GM11168 (cell line): ENCODE data around the gene GPC5.
"Not testable (repeated sequence)": the region's sequence is repeated elsewhere in the genome, so short reads cannot be mapped to it uniquely, and the experiment has no call there.

ENCODE experiments used
- in situ Hi-C: fragments of 300-500 bp; cut with MboI; formaldehyde crosslinking; loops from one replicate; pipeline ENCODE4 v1.12.0; 2022; ENCODE audit warnings: low sequenced_read_pairs; ENCODE audit not compliant: unreplicated experiment

The GPC5 gene

GRCh38 chr13:92265408-92265807 is 867.0 kb downstream of the GPC5 start:
- in situ Hi-C loops = no loop called here

- in situ Hi-C loops = no loop called here
These were observed 872.6 kb downstream of the GPC5 start for GRCh38 chr13:92270990-92271389.

- in situ Hi-C loops = no loop called here
These were observed 873.8 kb downstream of the GPC5 start for GRCh38 chr13:92272177-92272576.

GRCh38 chr13:92280986-92281385 is 882.6 kb downstream of the GPC5 start:
- in situ Hi-C loops = not testable (repeated sequence)

GRCh38 chr13:92290718-92291307 is 892.4 kb downstream of the GPC5 start:
- in situ Hi-C loops = not testable (repeated sequence)

- in situ Hi-C loops = not testable (repeated sequence)
These were observed 896.1 kb downstream of the GPC5 start for GRCh38 chr13:92294533-92294932.

- in situ Hi-C loops = not testable (repeated sequence)
These were observed 897.8 kb downstream of the GPC5 start for GRCh38 chr13:92296154-92296671.

GRCh38 chr13:92297971-92298942 is 899.8 kb downstream of the GPC5 start:
- in situ Hi-C loops = no loop called here

GRCh38 chr13:92300651-92301050 is 902.2 kb downstream of the GPC5 start:
- in situ Hi-C loops = no loop called here

GRCh38 chr13:92303428-92303827 is 905.0 kb downstream of the GPC5 start:
- in situ Hi-C loops = no loop called here

- in situ Hi-C loops = no loop called here
These were observed 909.3 kb downstream of the GPC5 start for GRCh38 chr13:92307752-92308151.

GRCh38 chr13:92312823-92313222 is 914.4 kb downstream of the GPC5 start:
- in situ Hi-C loops = no loop called here

- in situ Hi-C loops = no loop called here
These were observed 915.0 kb downstream of the GPC5 start for GRCh38 chr13:92313382-92313781.

GRCh38 chr13:92315265-92315664 is 916.8 kb downstream of the GPC5 start:
- in situ Hi-C loops = no loop called here

- in situ Hi-C loops = no loop called here
These were observed 917.6 kb downstream of the GPC5 start for GRCh38 chr13:92316030-92316429.

GRCh38 chr13:92317066-92317465 is 918.6 kb downstream of the GPC5 start:
- in situ Hi-C loops = no loop called here

GRCh38 chr13:92320323-92320722 is 921.9 kb downstream of the GPC5 start:
- in situ Hi-C loops = no loop called here

- in situ Hi-C loops = no loop called here
These were observed 922.8 kb downstream of the GPC5 start for GRCh38 chr13:92321174-92321573.

GRCh38 chr13:92345627-92346026 is 947.2 kb downstream of the GPC5 start:
- in situ Hi-C loops = no loop called here

- in situ Hi-C loops = no loop called here
These were observed 947.6 kb downstream of the GPC5 start for GRCh38 chr13:92346046-92346445.

GRCh38 chr13:92354583-92354982 is 956.2 kb downstream of the GPC5 start:
- in situ Hi-C loops = no loop called here
